Measurements from ENCODE around the gene PSD2.
A peak's percentile ranks its signal among the peaks of the same experiment; 100 is the strongest.

PSD2 gene

DNA sequence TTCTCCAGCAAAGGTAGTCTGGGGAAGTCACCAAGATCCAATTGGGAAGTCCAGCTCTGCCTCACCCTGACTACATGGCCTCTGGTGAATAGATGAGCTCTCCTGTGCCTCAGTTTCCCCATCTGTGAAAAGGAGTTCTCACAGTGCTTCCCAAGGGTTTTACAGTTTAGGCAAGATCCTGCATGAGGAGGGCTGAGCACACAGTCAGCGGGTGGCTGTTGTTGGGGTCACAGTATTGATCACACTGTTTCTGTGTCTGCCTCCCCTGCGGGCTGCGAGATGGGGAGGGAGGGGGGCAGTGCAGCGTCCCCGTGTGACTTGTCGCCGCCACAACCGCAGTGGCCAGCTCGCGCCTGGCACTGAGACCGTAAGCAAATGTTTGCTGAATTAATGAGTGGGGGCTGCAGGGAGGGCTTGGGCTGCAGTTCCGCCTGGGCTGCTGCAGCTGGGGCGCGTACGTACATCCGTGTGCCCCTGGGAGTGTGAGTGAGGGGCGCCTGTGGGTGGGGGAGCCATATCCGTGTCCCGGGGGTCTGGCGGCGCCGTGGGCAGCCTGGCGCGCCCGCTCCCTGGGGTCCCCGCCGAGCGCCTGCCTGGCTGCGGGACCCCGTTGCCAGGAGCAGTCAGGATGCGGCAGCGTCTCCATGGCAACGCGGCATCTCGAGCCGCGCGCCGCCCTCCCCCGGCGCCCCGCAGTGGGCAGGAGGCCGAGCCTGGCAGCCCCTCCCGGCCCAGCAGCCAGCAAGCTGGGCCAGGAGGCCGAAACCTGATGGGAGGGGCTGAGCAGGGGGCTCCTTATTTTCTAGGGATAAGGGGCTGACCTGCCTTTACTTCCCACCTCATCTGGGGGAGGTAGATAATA is 31.4 kb upstream of the PSD2 start:
- no peak for DNase-seq (ENCODE audit: low read depth)

DNA sequence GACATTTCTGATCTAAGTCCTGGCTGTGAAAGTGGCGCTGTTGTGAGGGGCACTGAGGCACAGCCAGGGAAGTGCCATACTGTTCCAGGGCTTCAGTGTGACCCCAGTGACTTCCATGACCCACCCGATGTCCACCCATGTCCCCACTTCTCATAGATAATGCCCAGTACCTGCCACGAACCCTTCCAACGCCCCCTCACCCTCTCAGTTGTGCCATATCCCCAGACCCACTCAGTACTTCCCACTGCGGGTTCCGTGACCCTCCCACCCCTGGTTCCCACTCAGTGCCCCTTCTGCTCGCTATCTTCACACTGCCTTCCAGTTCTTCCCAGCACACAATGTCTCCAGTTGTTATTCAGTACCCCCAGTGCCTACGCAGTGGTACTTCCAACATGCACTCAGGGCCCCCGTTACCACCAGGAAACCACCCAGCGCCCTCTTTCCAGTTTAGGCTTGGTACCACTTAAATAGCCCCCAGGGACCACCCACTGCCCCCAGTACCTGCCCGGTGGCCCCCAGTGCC is 30.7 kb upstream of the PSD2 start:
- DNase-seq (ENCODE audit: low read depth): no peak

DNA sequence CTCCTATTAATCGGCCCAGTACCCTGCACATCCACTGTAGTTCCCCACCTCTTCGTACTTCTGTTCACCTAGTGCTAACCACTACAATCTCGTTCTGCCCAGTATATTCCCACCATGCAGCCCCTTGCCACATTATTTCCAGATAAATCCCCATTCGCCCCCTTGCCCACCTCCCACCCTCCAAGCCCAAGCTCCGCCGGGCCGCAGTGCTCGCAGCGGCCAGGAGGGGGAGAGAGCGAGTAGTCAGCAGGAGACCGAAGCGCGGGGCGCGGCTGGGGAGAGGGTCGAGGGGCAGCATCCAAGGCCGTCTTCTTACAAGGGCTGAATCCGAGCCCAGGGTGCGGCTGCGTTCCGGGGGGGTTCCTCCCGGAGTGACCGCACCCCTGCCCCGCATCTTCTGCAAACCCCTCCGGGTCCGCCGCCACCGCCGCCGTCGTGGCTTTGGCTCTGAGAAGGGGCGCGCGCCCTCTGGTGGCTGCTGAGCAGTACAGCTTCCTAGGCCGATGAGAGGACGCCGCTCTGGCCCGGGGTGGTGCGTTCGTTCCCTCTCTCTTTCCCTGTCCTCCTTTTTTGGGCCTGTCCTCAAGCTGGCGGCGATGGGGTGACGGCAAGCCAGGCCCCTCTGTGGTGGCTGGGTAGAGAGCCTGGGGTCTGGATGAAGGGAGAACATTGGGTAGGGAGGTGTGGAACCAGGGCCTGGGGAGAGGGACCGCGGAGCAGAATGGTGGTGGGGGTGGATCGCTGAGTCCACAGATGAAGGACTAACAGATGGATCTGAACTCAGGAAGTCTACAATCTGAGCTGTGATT is 30.0 kb upstream of the PSD2 start:
- no peak for DNase-seq (ENCODE audit: low read depth)

DNA sequence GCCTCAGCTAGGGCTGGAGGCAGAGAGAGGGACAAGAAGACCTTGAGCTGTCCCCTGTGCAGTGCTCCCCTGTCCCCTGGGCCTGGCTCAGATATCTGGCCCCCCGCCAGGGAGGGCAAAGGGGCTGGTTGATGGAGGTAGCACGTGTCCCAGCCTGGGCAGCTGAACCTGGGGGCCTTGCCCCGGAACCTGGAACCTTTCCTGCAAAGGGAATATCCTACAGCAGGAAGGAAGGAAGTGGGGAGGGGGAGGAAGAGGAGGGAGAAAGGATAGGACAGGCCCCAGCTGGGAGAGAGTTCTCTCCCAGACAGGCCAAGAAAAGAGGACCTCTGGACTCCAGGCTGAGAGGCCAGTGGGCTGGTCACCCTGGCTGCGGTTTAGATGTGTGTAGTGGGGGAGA is 27.6 kb upstream of the PSD2 start:
- no peak for DNase-seq (ENCODE audit: low read depth)

DNA sequence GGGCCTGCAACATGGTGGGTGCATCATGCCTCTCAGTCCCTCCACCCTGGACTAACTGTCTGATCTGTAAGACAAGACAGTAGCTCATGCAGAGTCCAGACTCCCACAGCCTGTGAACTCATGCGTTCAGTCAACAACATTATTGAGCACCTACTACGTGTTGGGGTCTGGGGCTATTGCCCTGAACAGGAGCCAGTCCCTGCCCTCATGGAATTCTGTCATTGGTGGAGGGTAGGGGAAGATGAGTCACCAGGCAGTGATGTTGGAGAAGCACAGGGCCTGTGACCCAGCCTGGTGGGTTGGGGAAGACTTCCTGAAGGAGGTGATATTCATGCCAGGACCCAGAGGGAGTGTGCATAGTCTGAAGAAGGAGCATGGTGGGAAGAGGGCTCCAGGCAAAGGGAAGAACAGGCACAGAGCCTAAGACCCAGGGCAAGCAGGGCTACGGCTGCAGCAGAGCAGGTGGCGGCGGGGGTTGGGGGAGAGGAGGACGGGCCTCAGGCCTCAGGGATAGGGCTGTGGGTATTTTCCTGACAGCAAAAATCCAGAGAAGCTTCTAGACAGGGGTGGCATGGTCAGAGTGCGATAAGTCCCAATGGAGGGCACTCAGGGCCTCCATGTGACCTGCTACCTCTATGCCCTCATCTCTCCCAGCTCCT is 26.7 kb upstream of the PSD2 start:
- no peak for DNase-seq (ENCODE audit: low read depth)

DNA sequence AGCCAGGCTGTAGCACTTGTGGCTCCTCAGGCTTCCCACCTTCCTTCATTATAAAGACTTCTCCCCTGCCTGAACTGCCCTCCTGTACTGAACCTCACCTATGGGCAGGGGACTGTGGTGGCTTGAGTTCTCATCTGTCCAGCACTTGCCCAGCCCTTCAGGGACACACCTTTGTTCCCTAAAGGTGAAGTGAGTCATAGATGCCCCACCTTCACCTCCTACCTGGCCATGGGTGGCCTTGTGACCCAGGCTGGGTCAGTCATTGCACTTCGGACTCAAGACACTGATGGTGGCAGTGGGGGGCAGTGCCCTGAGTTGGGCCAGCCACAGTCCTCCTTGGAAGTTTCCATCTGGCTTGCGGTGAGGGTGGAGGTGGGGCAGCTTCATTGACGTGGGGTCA is 26.1 kb upstream of the PSD2 start:
- no peak for DNase-seq (ENCODE audit: low read depth)

DNA sequence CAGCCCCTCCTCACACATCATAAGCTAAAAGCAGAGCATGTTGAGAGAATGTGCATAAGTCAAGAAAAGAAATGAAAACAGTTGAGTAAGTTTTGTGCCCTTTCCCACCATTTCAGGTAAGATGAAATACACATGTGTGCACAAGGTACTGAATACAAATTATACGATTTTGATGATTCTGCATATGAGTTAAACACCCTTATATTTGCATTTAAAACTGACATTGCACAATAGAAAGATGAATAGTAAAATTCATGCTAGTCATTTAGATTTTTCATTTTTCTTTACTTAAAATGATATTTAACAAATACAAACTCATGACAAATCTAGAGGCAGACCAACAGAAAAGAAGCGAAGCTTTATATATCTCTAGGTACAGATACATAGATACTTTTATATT is 24.9 kb upstream of the PSD2 start:
- no peak for DNase-seq (ENCODE audit: low read depth)

DNA sequence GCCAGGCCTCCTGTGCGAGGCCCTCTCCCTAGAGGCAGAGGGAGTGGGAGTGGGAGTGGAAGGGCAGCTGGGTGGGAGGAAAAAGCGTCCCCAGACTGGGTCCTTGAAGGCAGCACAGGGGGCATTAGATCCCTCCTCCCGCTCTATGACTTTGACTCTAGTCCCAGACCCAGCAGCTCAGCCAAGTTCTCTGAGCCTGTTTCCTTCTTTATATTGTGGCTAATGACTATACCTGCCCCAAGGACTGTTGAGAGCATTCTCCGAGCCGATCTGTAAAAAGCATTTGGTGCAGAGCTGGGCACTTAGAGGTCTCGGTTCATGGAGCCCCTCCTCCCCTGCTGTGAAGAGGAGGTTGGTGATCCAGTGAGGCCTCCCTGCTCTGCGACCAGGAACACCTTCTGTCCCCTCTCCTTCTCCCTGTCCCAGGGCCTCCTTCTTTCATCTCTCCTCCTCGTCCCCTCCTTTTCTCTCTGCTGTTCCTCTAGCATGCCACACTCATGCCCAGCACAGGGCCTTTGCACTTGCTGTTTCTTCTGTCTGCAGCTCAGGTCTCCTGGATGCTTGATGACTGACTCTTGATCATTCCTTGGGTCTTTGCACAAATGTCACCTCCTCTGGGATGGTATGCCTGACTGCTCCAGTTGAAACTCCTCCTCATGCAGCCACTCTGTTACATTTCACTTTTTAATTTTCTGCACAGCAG is 23.4 kb upstream of the PSD2 start:
- DNase-seq (ENCODE audit: low read depth): no peak

DNA sequence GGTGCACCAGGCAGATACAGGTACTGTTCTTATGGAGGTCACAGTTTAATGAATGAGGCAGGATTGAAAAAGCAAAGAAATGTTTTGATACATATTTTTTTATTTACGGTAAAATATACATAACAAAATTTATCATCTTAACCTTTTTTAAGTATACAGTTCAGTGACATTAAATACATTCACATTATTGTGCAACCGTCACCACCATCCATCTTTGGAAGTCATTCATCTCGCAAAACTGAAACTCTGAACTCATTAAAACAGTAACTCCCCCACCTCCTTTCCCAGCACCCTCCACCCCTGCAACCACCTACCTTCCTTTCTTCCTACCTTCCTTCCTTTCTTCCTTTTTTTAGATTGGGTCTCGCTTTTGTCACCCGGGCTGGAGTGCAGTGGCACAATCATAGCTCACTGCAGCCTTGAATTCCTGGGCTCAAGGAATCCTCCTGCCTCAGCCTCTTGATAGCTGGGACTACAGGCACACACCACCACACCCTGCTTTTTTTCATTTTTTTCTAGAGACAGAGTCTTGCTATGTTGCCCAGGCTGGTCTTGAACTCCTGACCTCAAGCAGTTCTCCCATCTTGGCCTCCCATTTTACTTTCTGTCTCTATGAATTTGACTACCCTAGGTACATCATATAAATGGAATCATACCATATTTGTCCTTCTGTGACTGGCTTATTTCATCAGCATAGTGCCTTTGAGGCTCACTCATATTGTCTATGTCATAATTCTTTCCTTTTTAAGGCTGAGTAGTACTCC is 22.5 kb upstream of the PSD2 start:
- no peak for DNase-seq (ENCODE audit: low read depth)

DNA sequence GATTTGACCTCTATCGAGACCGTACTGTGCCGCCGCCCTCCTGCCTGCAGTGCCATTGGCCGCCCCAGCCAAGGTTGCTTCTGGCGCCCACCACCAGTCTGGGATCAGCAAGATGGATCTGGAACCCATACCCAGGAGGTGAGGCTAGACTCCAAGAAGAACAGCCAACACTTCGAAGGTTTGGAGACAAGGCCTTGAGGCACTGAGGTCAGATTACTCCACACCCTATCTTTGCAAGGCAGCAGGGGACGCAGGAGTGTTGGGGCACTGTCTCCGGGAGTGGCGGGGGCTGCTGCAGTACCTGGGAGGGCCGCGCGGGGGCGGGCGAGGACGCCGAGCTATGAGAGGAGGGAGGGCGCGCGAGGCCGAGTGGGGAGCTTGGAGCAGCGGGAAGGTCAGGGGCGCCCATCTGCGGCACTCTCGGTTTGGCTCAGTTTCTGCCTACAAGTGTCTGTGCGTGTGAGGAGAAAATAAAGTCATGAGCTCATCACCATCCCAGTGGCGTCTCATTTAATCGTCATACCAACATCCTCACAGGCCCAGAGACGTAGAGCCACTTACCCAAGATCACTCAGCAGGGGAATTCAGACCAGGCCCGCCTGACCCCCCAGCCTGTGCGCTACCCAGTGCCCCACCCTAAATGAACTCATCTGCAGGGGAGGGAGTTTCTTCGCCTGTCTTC is 20.5 kb upstream of the PSD2 start:
- no peak for DNase-seq (ENCODE audit: low read depth)

DNA sequence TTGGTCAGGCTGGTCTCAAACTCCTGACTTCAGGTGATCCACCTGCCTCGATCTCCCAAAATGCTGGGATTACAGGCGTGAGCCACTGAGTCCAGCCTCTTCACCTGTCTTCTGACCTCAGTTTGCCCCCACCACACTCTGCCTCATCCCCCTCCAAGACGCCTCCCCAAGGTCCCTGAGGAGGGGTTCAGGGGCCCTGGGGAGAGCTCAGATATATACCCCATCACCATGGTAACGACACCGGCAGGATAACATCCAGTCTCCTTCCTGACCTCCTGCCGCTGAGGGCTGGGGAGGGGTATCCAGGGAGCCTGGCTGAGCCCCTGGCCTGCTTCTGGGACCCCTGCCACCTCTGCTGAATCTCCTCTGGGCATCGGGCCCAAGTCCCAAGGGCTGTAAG is 19.7 kb upstream of the PSD2 start:
- no peak for DNase-seq (ENCODE audit: low read depth)

DNA sequence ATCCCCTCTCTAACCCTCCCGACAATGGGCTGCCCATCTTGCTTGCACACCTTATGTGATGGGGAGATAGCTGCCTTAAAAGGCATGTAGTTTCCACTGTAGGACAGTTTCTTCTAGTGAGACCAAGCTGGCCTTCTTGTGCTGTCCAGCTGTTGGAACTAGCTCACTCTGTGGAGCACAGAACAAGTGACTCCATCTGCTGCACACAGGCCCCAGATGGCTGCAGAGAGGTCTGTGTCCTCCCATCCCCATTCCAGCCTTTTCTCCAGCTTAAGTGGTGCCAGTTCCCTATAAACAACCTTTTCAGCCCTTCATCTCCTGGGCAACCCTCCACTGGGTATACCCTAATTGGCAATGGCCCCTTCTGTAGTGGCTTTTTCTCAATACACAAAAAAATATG is 18.7 kb upstream of the PSD2 start:
- DNase-seq (ENCODE audit: low read depth): no peak

DNA sequence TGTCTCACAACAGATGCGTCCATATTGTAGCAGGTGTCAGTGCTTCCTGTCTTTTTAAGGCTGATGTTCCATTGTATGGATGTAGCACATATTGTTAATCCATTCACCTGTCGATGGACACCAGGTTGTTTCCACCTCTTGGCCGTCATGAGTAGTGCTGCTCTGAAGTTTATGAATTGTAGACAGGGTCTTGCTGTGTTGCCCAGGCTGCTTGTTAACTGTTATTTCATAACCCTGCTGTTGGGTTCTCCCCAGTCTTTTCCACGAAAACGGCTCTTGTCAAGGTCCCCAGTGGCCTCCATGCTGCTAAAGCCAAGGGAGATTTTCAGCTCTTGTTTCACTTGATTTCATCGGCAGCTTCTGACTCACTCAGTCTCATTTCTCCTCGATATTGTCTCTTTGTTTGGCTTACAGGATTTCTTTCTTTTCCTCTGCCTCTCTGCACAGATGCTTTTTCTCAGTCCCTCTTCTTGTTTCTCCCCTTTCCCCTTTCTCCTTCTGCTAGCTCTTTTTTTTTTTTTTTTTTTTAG is 12.1 kb upstream of the PSD2 start:
- no peak for DNase-seq (ENCODE audit: low read depth)

DNA sequence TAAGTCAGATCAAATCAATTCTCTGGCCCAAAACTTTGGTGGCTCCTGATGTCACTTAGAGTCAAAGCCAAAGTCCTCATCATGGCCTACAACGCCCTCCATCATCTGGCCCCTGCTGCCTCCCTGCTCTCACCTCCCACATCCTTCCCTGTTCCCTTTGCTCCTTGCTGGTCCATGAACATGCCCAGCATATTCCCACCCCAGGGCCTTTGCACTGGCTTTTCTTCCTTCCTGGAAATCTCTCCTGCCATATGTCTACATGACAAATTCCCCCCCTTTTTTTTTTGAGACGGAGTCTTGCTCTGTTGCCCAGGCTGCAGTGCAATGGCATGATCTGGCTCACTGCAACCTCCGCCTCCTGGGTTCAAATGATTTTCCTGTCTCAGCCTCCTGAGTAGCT is 11.1 kb upstream of the PSD2 start:
- DNase-seq (ENCODE audit: low read depth): no peak

DNA sequence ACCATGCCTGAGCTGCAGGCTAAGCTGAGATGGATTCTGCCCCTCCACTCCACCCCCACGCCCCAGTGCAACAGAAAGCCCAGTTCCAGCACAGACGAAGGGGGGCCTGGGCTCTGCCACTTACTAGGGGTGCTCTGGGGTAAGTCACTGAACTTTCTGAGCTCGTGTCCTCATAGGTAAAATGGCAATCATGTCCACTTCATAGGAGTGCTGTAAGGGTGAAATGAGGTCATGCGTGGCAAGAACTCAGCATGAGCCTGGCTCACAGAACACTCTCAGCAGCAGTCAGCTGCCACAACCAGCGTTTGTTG is 8.4 kb upstream of the PSD2 start:
- no peak for DNase-seq (ENCODE audit: low read depth)

DNA sequence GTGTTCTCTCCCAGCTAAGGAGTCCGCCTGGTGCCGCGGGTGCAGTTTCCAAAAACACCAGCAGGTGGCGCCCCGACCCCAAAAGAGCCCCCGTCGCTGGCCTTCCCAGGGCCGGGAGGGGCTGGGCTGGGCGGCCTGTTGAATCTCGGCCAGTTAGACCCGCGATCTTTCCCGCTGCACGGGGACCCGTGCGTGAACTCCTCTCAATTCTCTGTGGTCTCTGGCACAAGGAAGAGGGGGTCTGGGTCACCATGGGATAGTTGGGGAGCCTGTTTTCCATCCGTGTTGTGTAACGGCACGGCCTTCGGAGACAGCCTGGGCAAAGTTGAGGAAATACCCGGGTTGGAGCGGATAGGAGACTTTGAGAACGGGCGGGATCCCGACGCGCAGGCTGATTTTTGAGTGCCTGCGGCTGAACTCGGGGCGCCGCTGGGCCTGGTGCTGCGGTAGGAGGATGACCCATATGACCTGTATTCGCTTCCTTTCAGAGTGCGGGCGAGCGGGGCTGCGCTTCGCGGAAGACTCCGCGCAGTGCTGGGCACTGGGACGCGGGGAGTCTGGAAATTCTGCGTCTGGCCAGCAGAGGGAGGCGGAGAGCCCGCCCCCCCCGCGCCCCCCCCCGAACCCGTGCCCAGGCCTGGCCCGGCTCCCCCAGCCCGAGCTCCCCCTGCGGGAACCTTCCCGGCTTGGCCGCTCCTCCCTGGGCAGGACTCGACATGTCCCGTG is 7.9 kb upstream of the PSD2 start:
- peak; percentile 54 for DNase-seq (ENCODE audit: low read depth)

DNA sequence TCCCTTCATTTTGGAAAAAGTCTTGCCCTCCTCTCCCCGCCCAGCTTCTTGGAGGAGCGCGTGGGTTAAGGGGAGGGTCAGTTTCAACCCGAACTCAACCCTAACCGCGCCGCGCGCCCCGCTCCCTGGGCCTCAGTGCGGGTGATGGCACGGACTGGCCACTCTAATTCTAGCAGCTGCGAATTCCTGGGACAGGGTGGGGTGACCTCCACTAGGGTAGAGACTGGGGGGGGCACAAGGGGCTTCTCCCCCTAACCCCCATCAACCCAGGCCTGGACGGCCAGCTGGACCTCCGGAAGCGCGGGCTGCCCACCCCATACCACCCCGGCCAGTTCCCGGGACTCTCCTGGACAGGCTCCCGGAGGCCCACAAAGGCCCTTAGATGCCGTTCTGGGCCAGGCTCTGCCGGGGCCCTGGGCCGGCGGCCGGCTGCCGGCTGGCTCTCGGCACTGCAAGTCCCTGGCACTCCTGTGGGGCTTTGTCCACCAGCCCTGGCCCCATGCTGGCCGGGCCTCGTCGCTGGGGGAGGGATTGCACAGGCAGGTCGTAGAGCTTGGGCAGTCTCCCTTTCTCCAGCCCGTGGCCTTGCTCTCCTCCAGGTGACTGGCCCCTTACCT is 7.2 kb upstream of the PSD2 start:
- DNase-seq (ENCODE audit: low read depth): no peak

DNA sequence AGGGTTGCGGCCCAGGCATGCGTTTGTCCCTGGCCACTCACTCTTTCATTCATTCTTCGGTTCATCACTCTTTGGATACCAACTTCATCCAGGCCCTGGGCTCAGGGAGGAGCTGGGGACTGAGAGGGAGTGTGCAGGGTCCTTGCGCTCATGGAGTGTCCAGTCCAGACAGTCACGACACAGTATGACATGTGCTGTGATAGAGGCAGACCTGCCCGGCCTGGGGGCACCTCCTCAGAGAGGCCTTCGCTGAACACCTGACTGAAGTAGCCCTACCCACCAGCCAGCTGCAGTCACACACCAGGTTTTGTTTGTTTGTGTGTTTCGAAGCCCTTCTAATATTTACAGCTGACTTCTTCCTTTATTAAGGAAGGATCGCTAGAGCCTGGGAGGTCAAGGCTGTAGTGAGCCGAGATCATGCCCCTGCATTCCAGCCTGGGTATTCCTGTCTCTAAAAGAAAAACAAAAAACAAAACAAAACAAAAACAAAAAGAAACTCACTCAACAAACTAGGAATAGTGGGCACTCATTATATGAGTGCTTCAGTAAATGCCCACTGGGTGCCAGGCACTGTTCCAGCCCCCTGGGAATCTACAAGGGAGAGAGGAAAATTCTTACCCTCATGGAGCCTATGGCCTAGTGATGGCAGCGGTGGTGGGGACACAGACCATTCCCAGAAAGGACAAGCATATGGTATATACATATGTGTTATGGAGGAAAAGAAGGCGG is 6.3 kb upstream of the PSD2 start:
- DNase-seq (ENCODE audit: low read depth): no peak

DNA sequence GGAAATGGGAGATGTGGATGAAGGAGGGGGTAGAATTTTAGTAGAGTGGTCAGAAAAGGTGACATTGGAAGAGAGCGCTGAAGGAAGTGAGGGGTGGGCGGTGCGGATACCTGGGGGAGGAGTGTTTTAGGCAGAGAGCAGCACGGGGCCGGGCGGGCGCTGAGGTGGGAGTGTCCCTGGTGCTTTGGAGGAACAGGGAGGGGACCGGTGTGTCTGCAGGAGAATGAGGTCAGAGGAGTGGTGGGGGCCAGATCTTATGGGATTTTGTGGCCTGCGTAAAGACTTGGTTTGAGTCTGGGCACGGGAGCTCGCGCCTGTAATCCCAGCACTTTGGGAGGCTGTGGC is 5.8 kb upstream of the PSD2 start:
- no peak for DNase-seq (ENCODE audit: low read depth)
